Measurements from ENCODE around the gene BSN.
"Not testable (repeated sequence)": the region's sequence is repeated elsewhere in the genome, so short reads cannot be mapped to it uniquely, and the experiment has no call there.

The BSN gene

GRCh38 chr3:49689046-49689907 is 135.0 kb downstream of the BSN start, which contains the start of the genes MST1 and RNF123:
Gene MST1 (minus strand): TSS chr3:49689474. CDS start chr3:49688691, 783 bp downstream.
Gene RNF123 (plus strand): TSS chr3:49689557. CDS start chr3:49691166, 1,609 bp downstream.
- H3K4me3 ChIP-seq (ENCODE audit: low read depth, low read length), result peak within 1 kb of the TSS; percentile 82

- peak overlapping the region; percentile 82 for H3K4me3 ChIP-seq (ENCODE audit: low read depth, low read length)
Observed at GRCh38 chr3:49689908-49690624, 135.8 kb downstream of the BSN start.

- not testable (repeated sequence) for H3K4me3 ChIP-seq (ENCODE audit: low read depth, low read length)
Observed at GRCh38 chr3:49690856-49691255, 136.6 kb downstream of the BSN start.

- H3K4me3 ChIP-seq (ENCODE audit: low read depth, low read length), result not testable (repeated sequence)
Observed at GRCh38 chr3:49691481-49691880, 137.2 kb downstream of the BSN start.

GRCh38 chr3:49694409-49695070 is 140.3 kb downstream of the BSN start:
- H3K4me3 ChIP-seq (ENCODE audit: low read depth, low read length), result not testable (repeated sequence)

- not testable (repeated sequence) for H3K4me3 ChIP-seq (ENCODE audit: low read depth, low read length)
Observed at GRCh38 chr3:49695350-49696015, 141.2 kb downstream of the BSN start.

GRCh38 chr3:49699281-49699979 is 145.2 kb downstream of the BSN start:
- no peak overlapping the region for H3K4me3 ChIP-seq (ENCODE audit: low read depth, low read length)

- no peak overlapping the region for H3K4me3 ChIP-seq (ENCODE audit: low read depth, low read length)
Observed at GRCh38 chr3:49700014-49700413, 145.7 kb downstream of the BSN start.

GRCh38 chr3:49700453-49701128 is 146.3 kb downstream of the BSN start:
- no peak overlapping the region for H3K4me3 ChIP-seq (ENCODE audit: low read depth, low read length)

GRCh38 chr3:49701388-49702077 is 147.3 kb downstream of the BSN start:
- H3K4me3 ChIP-seq (ENCODE audit: low read depth, low read length), result no peak overlapping the region

GRCh38 chr3:49702672-49703071 is 148.4 kb downstream of the BSN start:
- no peak overlapping the region for H3K4me3 ChIP-seq (ENCODE audit: low read depth, low read length)

GRCh38 chr3:49703443-49703927 is 149.2 kb downstream of the BSN start:
- no peak overlapping the region for H3K4me3 ChIP-seq (ENCODE audit: low read depth, low read length)

- H3K4me3 ChIP-seq (ENCODE audit: low read depth, low read length), result no peak overlapping the region
Observed at GRCh38 chr3:49703956-49704355, 149.7 kb downstream of the BSN start.

- H3K4me3 ChIP-seq (ENCODE audit: low read depth, low read length), result no peak overlapping the region
Observed at GRCh38 chr3:49704629-49705028, 150.4 kb downstream of the BSN start.

- no peak overlapping the region for H3K4me3 ChIP-seq (ENCODE audit: low read depth, low read length)
Observed at GRCh38 chr3:49705390-49705960, 151.2 kb downstream of the BSN start.

- H3K4me3 ChIP-seq (ENCODE audit: low read depth, low read length), result no peak overlapping the region
Observed at GRCh38 chr3:49706456-49707112, 152.3 kb downstream of the BSN start.

- H3K4me3 ChIP-seq (ENCODE audit: low read depth, low read length), result no peak overlapping the region
Observed at GRCh38 chr3:49707113-49707480, 152.8 kb downstream of the BSN start.

- H3K4me3 ChIP-seq (ENCODE audit: low read depth, low read length), result no peak overlapping the region
Observed at GRCh38 chr3:49709852-49710251, 155.6 kb downstream of the BSN start.

All from iPS-11a (cell line).